Breast epithelium (tissue), 3 donors: ENCODE data around the gene ZAP70.

Experiments
- CTCF ChIP-seq, 3 donors: fragments of 450-650 bp; IDR thresholded peaks; one replicate each; pipeline ENCODE4 v1.5.1; 2016 to 2017; ENCODE audit warnings: antibody characterized with exemption in 3 of 3, mild to moderate bottlenecking in 3 of 3, moderate library complexity in 3 of 3
- POLR2A ChIP-seq: fragments of 450-650 bp; IDR thresholded peaks from one replicate; pipeline ENCODE4 v1.6.1; 2016; ENCODE audit warnings: antibody characterized with exemption, mild to moderate bottlenecking, moderate library complexity

GRCh38 chr2:97695744-97696143 is 17.6 kb upstream of the ZAP70 start:
- TF ChIP-seq POLR2A (no peak), CTCF (IDR thresholded peaks at IDR 0.05) (no peak)
